A549 (cell line): ENCODE measurements around the gene PDGFC.

Experiments
- CTCF ChIP-seq: fragments of >200 bp; sonication (Bioruptor Twin); formaldehyde crosslinking; IDR thresholded peaks from 3 replicates; pipeline ENCODE4 v1.5.1; 2016
- EP300 ChIP-seq, 2 experiments: fragments of >200 bp; sonication (Bioruptor Twin); formaldehyde crosslinking; IDR thresholded peaks; 2 replicates in 1 of 2; 3 replicates in 1 of 2; pipeline ENCODE4 v1.6.1; 2016 to 2017
- JUN ChIP-seq, 2 experiments: fragments of >200 bp; sonication (Bioruptor Twin); formaldehyde crosslinking; IDR thresholded peaks; 2 replicates in 1 of 2; 3 replicates in 1 of 2; pipeline ENCODE4 v1.6.1; 2016 to 2017
- MAFK ChIP-seq: fragments of 450-650 bp; IDR thresholded peaks from 2 replicates; pipeline ENCODE4 v1.6.1; 2014; ENCODE audit not compliant: partially characterized antibody
- POLR2A ChIP-seq: IDR thresholded peaks from 2 replicates; pipeline ENCODE4 v1.6.1; 2012; ENCODE audit warnings: mild to moderate bottlenecking, low read length
- RCOR1 ChIP-seq: fragments of 150-350 bp; IDR thresholded peaks from 2 replicates; pipeline ENCODE4 v1.6.1; 2014; ENCODE audit warnings: antibody characterized with exemption, low read length, low read depth
- TF ChIP-seq, protein P1 (sequence below): fragments of 450-650 bp; IDR thresholded peaks from 2 replicates; pipeline ENCODE4 v1.6.1; 2014; ENCODE audit warnings: antibody characterized with exemption
- TF ChIP-seq, protein P2 (sequence below): fragments of 200-600 bp; sonication (generic); IDR thresholded peaks from 2 replicates; pipeline ENCODE4 v1.6.1; 2016; ENCODE audit warnings: antibody characterized with exemption, mild to moderate bottlenecking, moderate library complexity

DNA sequence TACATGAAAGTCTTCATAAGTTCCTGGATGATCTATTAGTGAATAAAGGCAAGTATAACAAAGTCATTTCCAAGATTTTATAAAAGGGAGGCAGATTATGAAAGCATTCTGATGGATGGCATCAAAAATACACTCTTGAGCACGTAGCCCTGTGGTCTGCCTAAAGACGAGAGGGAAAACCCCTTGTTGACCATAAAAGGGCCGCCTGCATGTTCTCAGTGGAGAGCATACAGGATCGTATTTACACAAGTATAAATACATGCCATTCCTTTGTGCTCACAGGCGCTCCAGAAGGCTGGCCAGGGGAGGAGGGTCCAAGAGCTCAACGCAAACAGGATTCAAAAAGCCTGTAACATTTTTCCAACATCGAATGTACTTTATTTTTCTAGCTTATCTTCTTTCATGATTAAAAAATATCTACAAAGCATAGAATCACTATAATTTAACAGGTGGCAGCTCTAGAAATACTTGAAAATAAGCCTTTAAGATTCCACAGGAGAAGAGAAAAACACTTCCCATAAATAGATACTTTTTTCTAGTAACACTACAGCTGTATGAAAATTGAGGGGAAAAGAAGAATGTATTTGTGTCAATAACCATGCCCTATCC lies 29.6 kb downstream of the PDGFC start:
- TF ChIP-seq POLR2A (no peak), JUN (IDR thresholded peaks at IDR 0.05) (peak in 1 of 2 experiments; percentile 49; a peak in 1 of 5 replicates), RCOR1 (no peak), CTCF (no peak), EP300 (IDR thresholded peaks at IDR 0.05) (no peak), MAFK (no peak)
- TF ChIP-seq, protein P1, sequence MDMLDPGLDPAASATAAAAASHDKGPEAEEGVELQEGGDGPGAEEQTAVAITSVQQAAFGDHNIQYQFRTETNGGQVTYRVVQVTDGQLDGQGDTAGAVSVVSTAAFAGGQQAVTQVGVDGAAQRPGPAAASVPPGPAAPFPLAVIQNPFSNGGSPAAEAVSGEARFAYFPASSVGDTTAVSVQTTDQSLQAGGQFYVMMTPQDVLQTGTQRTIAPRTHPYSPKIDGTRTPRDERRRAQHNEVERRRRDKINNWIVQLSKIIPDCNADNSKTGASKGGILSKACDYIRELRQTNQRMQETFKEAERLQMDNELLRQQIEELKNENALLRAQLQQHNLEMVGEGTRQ = no peak
- TF ChIP-seq, protein P2, sequence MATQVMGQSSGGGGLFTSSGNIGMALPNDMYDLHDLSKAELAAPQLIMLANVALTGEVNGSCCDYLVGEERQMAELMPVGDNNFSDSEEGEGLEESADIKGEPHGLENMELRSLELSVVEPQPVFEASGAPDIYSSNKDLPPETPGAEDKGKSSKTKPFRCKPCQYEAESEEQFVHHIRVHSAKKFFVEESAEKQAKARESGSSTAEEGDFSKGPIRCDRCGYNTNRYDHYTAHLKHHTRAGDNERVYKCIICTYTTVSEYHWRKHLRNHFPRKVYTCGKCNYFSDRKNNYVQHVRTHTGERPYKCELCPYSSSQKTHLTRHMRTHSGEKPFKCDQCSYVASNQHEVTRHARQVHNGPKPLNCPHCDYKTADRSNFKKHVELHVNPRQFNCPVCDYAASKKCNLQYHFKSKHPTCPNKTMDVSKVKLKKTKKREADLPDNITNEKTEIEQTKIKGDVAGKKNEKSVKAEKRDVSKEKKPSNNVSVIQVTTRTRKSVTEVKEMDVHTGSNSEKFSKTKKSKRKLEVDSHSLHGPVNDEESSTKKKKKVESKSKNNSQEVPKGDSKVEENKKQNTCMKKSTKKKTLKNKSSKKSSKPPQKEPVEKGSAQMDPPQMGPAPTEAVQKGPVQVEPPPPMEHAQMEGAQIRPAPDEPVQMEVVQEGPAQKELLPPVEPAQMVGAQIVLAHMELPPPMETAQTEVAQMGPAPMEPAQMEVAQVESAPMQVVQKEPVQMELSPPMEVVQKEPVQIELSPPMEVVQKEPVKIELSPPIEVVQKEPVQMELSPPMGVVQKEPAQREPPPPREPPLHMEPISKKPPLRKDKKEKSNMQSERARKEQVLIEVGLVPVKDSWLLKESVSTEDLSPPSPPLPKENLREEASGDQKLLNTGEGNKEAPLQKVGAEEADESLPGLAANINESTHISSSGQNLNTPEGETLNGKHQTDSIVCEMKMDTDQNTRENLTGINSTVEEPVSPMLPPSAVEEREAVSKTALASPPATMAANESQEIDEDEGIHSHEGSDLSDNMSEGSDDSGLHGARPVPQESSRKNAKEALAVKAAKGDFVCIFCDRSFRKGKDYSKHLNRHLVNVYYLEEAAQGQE = no peak
